ENCODE measurements around the gene TACR2. TPM values are rescaled to one million over a fixed set of nuclear protein-coding genes. Genes with fewer than 3 reads are reported as not detected.
A peak's percentile ranks its signal among the peaks of the same experiment; 100 is the strongest.

The TACR2 gene
- total and polyA plus RNA-seq, 2 of the 13 experiments (the other 11 are each of a cell fraction or from before 2014, with no cell fraction given) = 0.04 TPM; not detected in 1

DNA sequence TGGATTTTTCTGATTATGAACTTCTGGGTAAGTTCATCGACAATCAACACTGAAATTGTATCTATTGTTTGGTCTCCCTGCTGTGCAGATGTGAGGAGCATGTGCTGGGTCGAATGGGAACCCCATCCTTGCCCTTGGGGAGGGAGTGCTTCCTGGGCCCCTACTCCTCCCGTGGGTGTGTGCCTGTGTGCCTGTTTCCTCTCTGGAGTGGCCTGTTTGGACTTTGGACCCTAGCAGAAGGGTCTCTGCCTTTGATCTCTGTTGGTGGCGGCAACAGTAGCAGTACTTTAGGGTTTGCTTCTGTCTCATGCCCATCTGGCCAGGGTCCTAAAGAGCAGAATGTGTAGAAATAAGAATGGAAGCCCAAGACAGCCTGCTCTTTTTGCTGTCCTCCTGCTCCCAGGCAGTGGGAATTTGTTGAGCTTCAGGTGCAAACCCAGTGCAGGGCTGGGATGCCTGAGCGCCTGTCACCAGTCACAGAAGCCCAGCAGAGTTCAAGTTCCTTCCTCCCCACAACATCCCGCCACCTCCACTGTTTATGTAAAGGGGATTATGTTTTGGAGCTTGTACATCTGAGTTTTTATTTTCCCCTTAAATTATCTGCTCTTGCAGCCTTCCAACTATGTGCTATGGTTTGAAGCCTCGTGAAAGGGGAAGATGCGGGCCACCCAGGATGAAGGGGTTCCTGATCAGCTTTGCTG, 1.5 kb upstream of the TACR2 start (continued):
- TF ChIP-seq, protein P1, sequence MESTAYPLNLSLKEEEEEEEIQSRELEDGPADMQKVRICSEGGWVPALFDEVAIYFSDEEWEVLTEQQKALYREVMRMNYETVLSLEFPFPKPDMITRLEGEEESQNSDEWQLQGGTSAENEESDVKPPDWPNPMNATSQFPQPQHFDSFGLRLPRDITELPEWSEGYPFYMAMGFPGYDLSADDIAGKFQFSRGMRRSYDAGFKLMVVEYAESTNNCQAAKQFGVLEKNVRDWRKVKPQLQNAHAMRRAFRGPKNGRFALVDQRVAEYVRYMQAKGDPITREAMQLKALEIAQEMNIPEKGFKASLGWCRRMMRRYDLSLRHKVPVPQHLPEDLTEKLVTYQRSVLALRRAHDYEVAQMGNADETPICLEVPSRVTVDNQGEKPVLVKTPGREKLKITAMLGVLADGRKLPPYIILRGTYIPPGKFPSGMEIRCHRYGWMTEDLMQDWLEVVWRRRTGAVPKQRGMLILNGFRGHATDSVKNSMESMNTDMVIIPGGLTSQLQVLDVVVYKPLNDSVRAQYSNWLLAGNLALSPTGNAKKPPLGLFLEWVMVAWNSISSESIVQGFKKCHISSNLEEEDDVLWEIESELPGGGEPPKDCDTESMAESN (CRISPR knock-in tag; conservative IDR thresholded peaks at IDR 0.05) = 0 out of 2 replicates have a peak, but pooled peaks have one; percentile 27
- TF ChIP-seq, protein P2, sequence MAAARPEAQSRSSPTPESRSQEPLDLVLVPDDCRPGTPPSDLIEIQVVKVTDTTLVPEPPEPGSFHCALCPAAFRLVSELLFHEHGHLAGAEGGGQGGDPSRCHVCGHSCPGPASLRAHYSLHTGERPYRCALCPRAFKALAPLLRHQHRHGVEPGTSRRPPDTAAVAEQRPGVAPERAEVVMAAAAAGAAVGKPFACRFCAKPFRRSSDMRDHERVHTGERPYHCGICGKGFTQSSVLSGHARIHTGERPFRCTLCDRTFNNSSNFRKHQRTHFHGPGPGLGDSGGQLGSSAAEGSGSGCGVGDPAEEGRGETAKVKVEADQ (CRISPR knock-in tag; IDR thresholded peaks at IDR 0.05; ENCODE audit: borderline replicate concordance) = no peak
- TF ChIP-seq ZNF431 (CRISPR knock-in tag; IDR thresholded peaks at IDR 0.05; ENCODE audit: borderline replicate concordance, low read depth) = no peak
- TF ChIP-seq ZNF761 (CRISPR knock-in tag; conservative IDR thresholded peaks at IDR 0.05) = no peak
- TF ChIP-seq, protein P3, sequence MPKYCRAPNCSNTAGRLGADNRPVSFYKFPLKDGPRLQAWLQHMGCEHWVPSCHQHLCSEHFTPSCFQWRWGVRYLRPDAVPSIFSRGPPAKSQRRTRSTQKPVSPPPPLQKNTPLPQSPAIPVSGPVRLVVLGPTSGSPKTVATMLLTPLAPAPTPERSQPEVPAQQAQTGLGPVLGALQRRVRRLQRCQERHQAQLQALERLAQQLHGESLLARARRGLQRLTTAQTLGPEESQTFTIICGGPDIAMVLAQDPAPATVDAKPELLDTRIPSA (CRISPR knock-in tag; IDR thresholded peaks at IDR 0.05; ENCODE audit: borderline replicate concordance) = no peak
- no peak for TF ChIP-seq MBD4 (IDR thresholded peaks at IDR 0.05; ENCODE audit: borderline replicate concordance, low read length)
- no peak for TF ChIP-seq MTA3 (CRISPR knock-in tag; IDR thresholded peaks at IDR 0.05)
- TF ChIP-seq PHB2 (IDR thresholded peaks at IDR 0.05; ENCODE audit: partially characterized antibody) = no peak
- TF ChIP-seq ZNF33B (CRISPR knock-in tag; IDR thresholded peaks at IDR 0.05) = no peak
- peak; percentile 79; the same call in 1 of the 2 replicates for TF ChIP-seq MTA1 (CRISPR knock-in tag; IDR thresholded peaks at IDR 0.05; ENCODE audit: borderline replicate concordance)
- TF ChIP-seq, protein P4, sequence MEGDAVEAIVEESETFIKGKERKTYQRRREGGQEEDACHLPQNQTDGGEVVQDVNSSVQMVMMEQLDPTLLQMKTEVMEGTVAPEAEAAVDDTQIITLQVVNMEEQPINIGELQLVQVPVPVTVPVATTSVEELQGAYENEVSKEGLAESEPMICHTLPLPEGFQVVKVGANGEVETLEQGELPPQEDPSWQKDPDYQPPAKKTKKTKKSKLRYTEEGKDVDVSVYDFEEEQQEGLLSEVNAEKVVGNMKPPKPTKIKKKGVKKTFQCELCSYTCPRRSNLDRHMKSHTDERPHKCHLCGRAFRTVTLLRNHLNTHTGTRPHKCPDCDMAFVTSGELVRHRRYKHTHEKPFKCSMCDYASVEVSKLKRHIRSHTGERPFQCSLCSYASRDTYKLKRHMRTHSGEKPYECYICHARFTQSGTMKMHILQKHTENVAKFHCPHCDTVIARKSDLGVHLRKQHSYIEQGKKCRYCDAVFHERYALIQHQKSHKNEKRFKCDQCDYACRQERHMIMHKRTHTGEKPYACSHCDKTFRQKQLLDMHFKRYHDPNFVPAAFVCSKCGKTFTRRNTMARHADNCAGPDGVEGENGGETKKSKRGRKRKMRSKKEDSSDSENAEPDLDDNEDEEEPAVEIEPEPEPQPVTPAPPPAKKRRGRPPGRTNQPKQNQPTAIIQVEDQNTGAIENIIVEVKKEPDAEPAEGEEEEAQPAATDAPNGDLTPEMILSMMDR (CRISPR knock-in tag; IDR thresholded peaks at IDR 0.05) = no peak
- TF ChIP-seq PRPF4 (IDR thresholded peaks at IDR 0.05; ENCODE audit: low read depth, low read length, poor library complexity, severe bottlenecking) = no peak
- TF ChIP-seq TAF1 (CRISPR knock-in tag; IDR thresholded peaks at IDR 0.05) = no peak
- no peak for TF ChIP-seq WIZ (CRISPR knock-in tag; IDR thresholded peaks at IDR 0.05)
- TF ChIP-seq, protein P5, sequence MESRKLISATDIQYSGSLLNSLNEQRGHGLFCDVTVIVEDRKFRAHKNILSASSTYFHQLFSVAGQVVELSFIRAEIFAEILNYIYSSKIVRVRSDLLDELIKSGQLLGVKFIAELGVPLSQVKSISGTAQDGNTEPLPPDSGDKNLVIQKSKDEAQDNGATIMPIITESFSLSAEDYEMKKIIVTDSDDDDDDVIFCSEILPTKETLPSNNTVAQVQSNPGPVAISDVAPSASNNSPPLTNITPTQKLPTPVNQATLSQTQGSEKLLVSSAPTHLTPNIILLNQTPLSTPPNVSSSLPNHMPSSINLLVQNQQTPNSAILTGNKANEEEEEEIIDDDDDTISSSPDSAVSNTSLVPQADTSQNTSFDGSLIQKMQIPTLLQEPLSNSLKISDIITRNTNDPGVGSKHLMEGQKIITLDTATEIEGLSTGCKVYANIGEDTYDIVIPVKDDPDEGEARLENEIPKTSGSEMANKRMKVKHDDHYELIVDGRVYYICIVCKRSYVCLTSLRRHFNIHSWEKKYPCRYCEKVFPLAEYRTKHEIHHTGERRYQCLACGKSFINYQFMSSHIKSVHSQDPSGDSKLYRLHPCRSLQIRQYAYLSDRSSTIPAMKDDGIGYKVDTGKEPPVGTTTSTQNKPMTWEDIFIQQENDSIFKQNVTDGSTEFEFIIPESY (CRISPR knock-in tag; IDR thresholded peaks at IDR 0.05) = no peak
- TF ChIP-seq ZNF616 (CRISPR knock-in tag; IDR thresholded peaks at IDR 0.05; ENCODE audit: low read depth) = no peak
- no peak; the same call in 1 of the 2 replicates for TF ChIP-seq ZNF556 (CRISPR knock-in tag; IDR thresholded peaks at IDR 0.05; ENCODE audit: borderline replicate concordance)
- TF ChIP-seq, protein P6, sequence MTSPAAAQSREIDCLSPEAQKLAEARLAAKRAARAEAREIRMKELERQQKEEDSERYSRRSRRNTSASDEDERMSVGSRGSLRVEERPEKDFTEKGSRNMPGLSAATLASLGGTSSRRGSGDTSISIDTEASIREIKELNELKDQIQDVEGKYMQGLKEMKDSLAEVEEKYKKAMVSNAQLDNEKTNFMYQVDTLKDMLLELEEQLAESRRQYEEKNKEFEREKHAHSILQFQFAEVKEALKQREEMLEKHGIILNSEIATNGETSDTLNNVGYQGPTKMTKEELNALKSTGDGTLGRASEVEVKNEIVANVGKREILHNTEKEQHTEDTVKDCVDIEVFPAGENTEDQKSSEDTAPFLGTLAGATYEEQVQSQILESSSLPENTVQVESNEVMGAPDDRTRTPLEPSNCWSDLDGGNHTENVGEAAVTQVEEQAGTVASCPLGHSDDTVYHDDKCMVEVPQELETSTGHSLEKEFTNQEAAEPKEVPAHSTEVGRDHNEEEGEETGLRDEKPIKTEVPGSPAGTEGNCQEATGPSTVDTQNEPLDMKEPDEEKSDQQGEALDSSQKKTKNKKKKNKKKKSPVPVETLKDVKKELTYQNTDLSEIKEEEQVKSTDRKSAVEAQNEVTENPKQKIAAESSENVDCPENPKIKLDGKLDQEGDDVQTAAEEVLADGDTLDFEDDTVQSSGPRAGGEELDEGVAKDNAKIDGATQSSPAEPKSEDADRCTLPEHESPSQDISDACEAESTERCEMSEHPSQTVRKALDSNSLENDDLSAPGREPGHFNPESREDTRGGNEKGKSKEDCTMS (CRISPR knock-in tag; conservative IDR thresholded peaks at IDR 0.05) = no peak
- no peak for TF ChIP-seq REL (CRISPR knock-in tag; conservative IDR thresholded peaks at IDR 0.05)

Measured in HepG2 (cell line).